ENCODE results near the gene FAM240B. TPM values are rescaled to one million over a fixed set of nuclear protein-coding genes. Genes with fewer than 3 reads are reported as not detected.

The FAM240B gene
- total and polyA plus RNA-seq, 2 of the 4 experiments (the other 2 are of a cell fraction) = not detected

GRCh38 chr9:38694676-38695075, 25.3 kb downstream of the FAM240B start:
- intact Hi-C loops (cut with micrococcal nuclease) = no loop called here
- Histone ChIP-seq H2BK20ac (ENCODE audit: low read depth, low read length) (no peak overlapping the region), H3K4me2 (ENCODE audit: low read depth, low read length) (no peak overlapping the region), H3K36me3 (ENCODE audit: control insufficient read depth, insufficient read depth, low read length) (no peaks in the 10 kb centered on the region), H2BK15ac (ENCODE audit: low read depth, low read length) (no peak overlapping the region), H3K9me3 (ENCODE audit: control insufficient read depth, insufficient read depth, low read length) (no peaks in the 10 kb centered on the region), H2BK120ac (ENCODE audit: low read depth, low read length) (no peak overlapping the region), H3K14ac (replicated peaks; ENCODE audit: low read depth, low read length) (no peak overlapping the region), H3K79me1 (ENCODE audit: low read depth in 1 of 2, low read length in 2 of 2) (no peaks in the 10 kb centered on the region), H4K5ac (ENCODE audit: low read depth, low read length) (no peak overlapping the region), H3K27me3 (ENCODE audit: control insufficient read depth, insufficient read depth, low read length) (no peaks in the 10 kb centered on the region; the same call in 1 of the 2 replicates), H2AK5ac (ENCODE audit: low read depth, low read length) (no peak overlapping the region), H4K8ac (ENCODE audit: low read depth in 2 of 2, low read length in 2 of 2) (no peak overlapping the region), H2AFZ (replicated peaks; ENCODE audit: low read length, poor library complexity) (no peak overlapping the region), H3K9ac (ENCODE audit: low read depth, low read length) (no peak overlapping the region), H3K23ac (ENCODE audit: low read depth, low read length) (no peak overlapping the region), H3K18ac (ENCODE audit: low read depth, low read length) (no peak overlapping the region), H4K91ac (ENCODE audit: insufficient read depth, low read depth, low read length) (no peak overlapping the region), H2AK9ac (replicated peaks; ENCODE audit: low read depth, low read length, poor library complexity) (no peak overlapping the region), H3K4ac (ENCODE audit: low read depth, low read length) (no peak overlapping the region), H3K4me3 (ENCODE audit: insufficient read depth, low read depth, low read length) (no peak overlapping the region), H3K4me1 (ENCODE audit: control insufficient read depth, insufficient read depth, low read length) (no peaks in the 10 kb centered on the region), H2BK5ac (ENCODE audit: low read depth, low read length, poor library complexity, severe bottlenecking) (no peak overlapping the region), H4K20me1 (ENCODE audit: insufficient read depth, low read length) (no peaks in the 10 kb centered on the region), H3K56ac (ENCODE audit: extremely low read depth, insufficient read depth, low read length) (no peak overlapping the region), H3K9me1 (ENCODE audit: insufficient read depth, low read length) (no peaks in the 10 kb centered on the region), H3K27ac (ENCODE audit: insufficient read depth, low read length) (no peak overlapping the region)
- ChIA-PET POLR2A (ENCODE audit: unreplicated experiment) (no interaction called here), CTCF (no interaction called here)
- ATAC-seq (ENCODE audit: low read depth) (no peak), DNase-seq (no peak)
- BruUV-seq (replicated peaks) = no TSS peak
- dilution Hi-C loops (cut with HindIII; ENCODE audit: low sequenced_read_pairs, unreplicated experiment) = no loop called here
- WGBS, 2 experiments (ENCODE audit: extremely low coverage in 2 of 2, insufficient read length in 1 of 2) = 83% methylated on average over 5 of the region's 10 CpGs; no CpG with 5 or more reads in 1 of the 2 experiments
- TF ChIP-seq SMC3 (IDR thresholded peaks at IDR 0.05; ENCODE audit: low read depth, low read length) (no peak), MAFK (IDR thresholded peaks at IDR 0.05; ENCODE audit: low read depth, low read length) (no peak), USF2 (IDR thresholded peaks at IDR 0.05; ENCODE audit: low read depth, low read length) (no peak), MXI1 (IDR thresholded peaks at IDR 0.05; ENCODE audit: borderline replicate concordance, low read depth, low read length) (no peak), CTCF (conservative IDR thresholded peaks at IDR 0.05; ENCODE audit: low read depth, low read length) (no peak), NFE2L2 (IDR thresholded peaks at IDR 0.05; ENCODE audit: low read depth, low read length) (no peak), CHD1 (IDR thresholded peaks at IDR 0.05; ENCODE audit: low read depth, low read length) (no peak), ELK1 (IDR thresholded peaks at IDR 0.05; ENCODE audit: borderline replicate concordance, low read depth, low read length) (no peak), RCOR1 (IDR thresholded peaks at IDR 0.05; ENCODE audit: insufficient replicate concordance, low read length) (no peak), MAZ (IDR thresholded peaks at IDR 0.05; ENCODE audit: borderline replicate concordance, low read depth, low read length) (no peak), CEBPB (IDR thresholded peaks at IDR 0.05; ENCODE audit: low read depth, low read length) (no peak), POLR2A (IDR thresholded peaks at IDR 0.05; ENCODE audit: low read depth, low read length) (no peak), RFX5 (IDR thresholded peaks at IDR 0.05; ENCODE audit: low read depth, low read length) (no peak), BHLHE40 (IDR thresholded peaks at IDR 0.05; ENCODE audit: low read depth, low read length) (no peak), RAD21 (IDR thresholded peaks at IDR 0.05; ENCODE audit: low read length) (no peak), FOS (IDR thresholded peaks at IDR 0.05; ENCODE audit: low read depth, low read length) (no peak)
- in situ Hi-C loops (cut with MboI; ENCODE audit: low sequenced_read_pairs) = no loop called here
